Smooth muscle cell (in vitro differentiated cells): Measurements from ENCODE around the gene SLC4A4. TPM values are rescaled to one million over a fixed set of nuclear protein-coding genes. Genes with fewer than 3 reads are reported as not detected.

Experiments
- DNase-seq: peaks from one replicate; lab custom pipeline; 2025; ENCODE audit not compliant: unreplicated experiment; lab: John Stamatoyannopoulos, UW
- H2AFZ ChIP-seq: fragments of 200-600 bp; sonication (generic); 2 replicates; pipeline ENCODE4 v1.6.0; 2016; ENCODE audit warnings: antibody characterized with exemption, low read depth, mild to moderate bottlenecking
- H3F3A ChIP-seq: fragments of 200-600 bp; sonication (generic); 2 replicates; pipeline ENCODE4 v1.6.0; 2017; ENCODE audit warnings: antibody characterized with exemption, low read depth
- H3K27ac ChIP-seq: fragments of 200-600 bp; sonication (generic); 2 replicates; pipeline ENCODE4 v1.5.1; 2016; ENCODE audit warnings: low read depth, mild to moderate bottlenecking
- H3K27me3 ChIP-seq: fragments of 200-600 bp; sonication (generic); 2 replicates; pipeline ENCODE4 v1.6.1; 2016; ENCODE audit warnings: low read depth, mild to moderate bottlenecking
- H3K36me3 ChIP-seq: fragments of 200-600 bp; sonication (generic); 2 replicates; pipeline ENCODE4 v1.5.1; 2016; ENCODE audit warnings: low read depth
- H3K4me1 ChIP-seq: fragments of 200-600 bp; sonication (generic); 2 replicates; pipeline ENCODE4 v1.5.1; 2016; ENCODE audit warnings: low read depth
- H3K4me2 ChIP-seq: fragments of 200-600 bp; sonication (generic); 2 replicates; pipeline ENCODE4 v1.6.0; 2016; ENCODE audit warnings: mild to moderate bottlenecking
- H3K4me3 ChIP-seq: fragments of 200-600 bp; sonication (generic); 2 replicates; pipeline ENCODE4 v1.5.1; 2016; ENCODE audit warnings: mild to moderate bottlenecking
- H3K79me2 ChIP-seq: fragments of 200-600 bp; sonication (generic); 2 replicates; pipeline ENCODE4 v1.6.0; 2016; ENCODE audit warnings: low read depth, mild to moderate bottlenecking
- H3K9ac ChIP-seq: fragments of 200-600 bp; sonication (generic); 2 replicates; pipeline ENCODE4 v1.6.0; 2016; ENCODE audit warnings: low read depth
- H3K9me3 ChIP-seq: fragments of 200-600 bp; sonication (generic); replicated peaks from 2 replicates; pipeline ENCODE4 v1.5.1; 2016; ENCODE audit warnings: low read depth
- H4K20me1 ChIP-seq: fragments of 200-600 bp; sonication (generic); 2 replicates; pipeline ENCODE4 v1.6.0; 2016; ENCODE audit warnings: low read depth
- WGBS: methylation state at CpG from one replicate; pipeline ENCODE4 v1.1.7; 2016; ENCODE audit warnings: low lambda C conversion rate; 5-methylcytosine and 5-hydroxymethylcytosine counted together
- polyA plus RNA-seq: library from polyadenylated mRNA; unstranded; fragments of >200 nt; fragmentation: Nextera tagmentation; extraction: Ambion mirVana; gene quantifications from 2 replicates; pipeline ENCODE4 v1.2.1, GENCODE V29; 2016
- total RNA-seq: library from RNA; depleted of rRNA; stranded (reverse); fragments of >200 nt; gene quantifications from 2 replicates; pipeline ENCODE4 v1.2.3, GENCODE V29; 2014
- TF ChIP-seq, protein P1 (sequence below): fragments of 200-600 bp; sonication (generic); IDR thresholded peaks from 2 replicates; pipeline ENCODE4 v1.5.1; 2017; ENCODE audit warnings: borderline replicate concordance, mild to moderate bottlenecking, antibody characterized with exemption; ENCODE audit not compliant: insufficient read depth, poor library complexity, severe bottlenecking

SLC4A4 gene
- total and polyA plus RNA-seq, 2 experiments from 2014 or later: 1.2 to 4.1 TPM

DNA sequence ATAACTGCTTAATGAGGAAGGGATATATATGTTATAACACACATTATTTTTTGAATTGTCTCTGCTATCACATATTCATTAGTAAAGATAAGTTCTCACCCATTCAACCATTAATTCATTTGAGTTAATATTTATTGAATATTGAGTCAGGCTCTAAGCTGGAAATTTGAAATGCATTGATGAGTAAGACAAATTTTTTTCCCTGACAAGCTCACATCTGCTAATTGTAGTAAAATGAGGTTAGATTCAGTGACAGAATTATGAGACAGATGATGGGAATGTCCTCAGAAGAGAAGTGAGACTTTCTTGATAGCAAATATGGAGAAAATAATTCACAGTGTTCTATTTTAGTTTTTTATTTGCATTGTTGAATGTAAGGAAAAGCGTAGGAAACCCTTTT is 194.3 kb downstream of the SLC4A4 start:
- no peaks in the 10 kb centered on the region for H3K79me2 ChIP-seq
- H4K20me1 ChIP-seq: no peaks in the 10 kb centered on the region
- H3K27me3 ChIP-seq: no peaks in the 10 kb centered on the region
- H3K36me3 ChIP-seq: no peaks in the 10 kb centered on the region
- no peak overlapping the region for H3K4me3 ChIP-seq
- H2AFZ ChIP-seq: no peak overlapping the region
- TF ChIP-seq, protein P1, sequence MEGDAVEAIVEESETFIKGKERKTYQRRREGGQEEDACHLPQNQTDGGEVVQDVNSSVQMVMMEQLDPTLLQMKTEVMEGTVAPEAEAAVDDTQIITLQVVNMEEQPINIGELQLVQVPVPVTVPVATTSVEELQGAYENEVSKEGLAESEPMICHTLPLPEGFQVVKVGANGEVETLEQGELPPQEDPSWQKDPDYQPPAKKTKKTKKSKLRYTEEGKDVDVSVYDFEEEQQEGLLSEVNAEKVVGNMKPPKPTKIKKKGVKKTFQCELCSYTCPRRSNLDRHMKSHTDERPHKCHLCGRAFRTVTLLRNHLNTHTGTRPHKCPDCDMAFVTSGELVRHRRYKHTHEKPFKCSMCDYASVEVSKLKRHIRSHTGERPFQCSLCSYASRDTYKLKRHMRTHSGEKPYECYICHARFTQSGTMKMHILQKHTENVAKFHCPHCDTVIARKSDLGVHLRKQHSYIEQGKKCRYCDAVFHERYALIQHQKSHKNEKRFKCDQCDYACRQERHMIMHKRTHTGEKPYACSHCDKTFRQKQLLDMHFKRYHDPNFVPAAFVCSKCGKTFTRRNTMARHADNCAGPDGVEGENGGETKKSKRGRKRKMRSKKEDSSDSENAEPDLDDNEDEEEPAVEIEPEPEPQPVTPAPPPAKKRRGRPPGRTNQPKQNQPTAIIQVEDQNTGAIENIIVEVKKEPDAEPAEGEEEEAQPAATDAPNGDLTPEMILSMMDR: no peak
- no peaks in the 10 kb centered on the region for H3K4me1 ChIP-seq
- 100% methylated on average over 1 of the region's 1 CpG for WGBS
- H3K9ac ChIP-seq: no peak overlapping the region
- H3K27ac ChIP-seq: no peak overlapping the region
- no peak overlapping the region for H3K4me2 ChIP-seq
- H3K9me3 ChIP-seq: no peaks in the 10 kb centered on the region
- DNase-seq: no peak
- no peaks in the 10 kb centered on the region for H3F3A ChIP-seq

DNA sequence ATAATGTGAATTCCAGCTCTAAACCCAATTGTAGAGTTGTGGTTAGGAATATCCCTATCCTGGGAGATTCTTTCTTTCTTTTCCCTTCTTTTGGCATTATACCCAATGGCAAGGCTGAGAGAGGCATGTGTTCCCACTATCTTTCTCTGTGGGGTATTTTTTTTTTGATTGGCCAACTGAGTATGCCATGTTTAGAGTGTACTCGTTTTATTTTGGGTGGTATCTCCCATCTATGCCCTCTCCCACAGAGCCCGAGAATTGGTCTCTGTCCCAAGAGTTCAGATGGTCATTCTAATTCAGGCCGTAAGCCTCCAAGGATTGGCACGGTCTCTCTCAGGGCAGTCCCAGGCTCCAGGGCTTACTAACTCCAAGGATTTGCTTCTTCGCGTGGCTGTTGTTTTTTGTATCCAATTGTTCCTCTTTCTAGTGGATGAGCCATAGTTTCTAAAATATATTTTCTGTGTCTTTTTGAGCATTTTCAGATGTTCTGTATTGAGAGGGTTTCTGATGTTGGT is 198.8 kb downstream of the SLC4A4 start:
- H2AFZ ChIP-seq: no peak overlapping the region
- TF ChIP-seq, protein P1: no peak
- H3K4me1 ChIP-seq: no peaks in the 10 kb centered on the region
- H3K9ac ChIP-seq: no peak overlapping the region
- H3K9me3 ChIP-seq: no peaks in the 10 kb centered on the region
- DNase-seq: no peak
- H3K27ac ChIP-seq: no peak overlapping the region
- no peaks in the 10 kb centered on the region for H3F3A ChIP-seq
- no peaks in the 10 kb centered on the region for H3K27me3 ChIP-seq
- no peaks in the 10 kb centered on the region for H4K20me1 ChIP-seq
- H3K36me3 ChIP-seq: no peaks in the 10 kb centered on the region
- H3K79me2 ChIP-seq: no peaks in the 10 kb centered on the region
- no peak overlapping the region for H3K4me2 ChIP-seq
- no peak overlapping the region for H3K4me3 ChIP-seq
- 97% methylated on average over 6 of the region's 6 CpGs for WGBS

DNA sequence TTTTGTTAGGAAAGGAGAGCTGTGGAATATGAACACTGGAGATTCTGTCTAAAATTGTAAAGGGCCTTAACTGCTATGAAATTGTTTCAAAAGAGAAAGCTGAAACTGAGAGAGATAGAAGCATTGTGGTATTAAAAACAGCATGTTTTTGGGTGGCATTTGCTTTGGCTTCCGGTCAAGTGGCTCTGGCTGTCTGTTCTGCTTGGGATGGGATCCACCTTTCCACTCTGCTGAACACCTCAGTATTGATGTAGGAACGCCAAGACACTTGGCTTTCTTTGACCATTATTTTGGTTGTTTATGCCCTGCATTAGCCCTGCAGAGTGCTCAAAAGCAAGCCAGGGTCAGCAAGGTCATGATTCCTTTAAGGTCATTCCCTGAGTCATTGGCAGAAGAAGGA is 199.7 kb downstream of the SLC4A4 start:
- Histone ChIP-seq H4K20me1 (no peaks in the 10 kb centered on the region), H3F3A (no peaks in the 10 kb centered on the region), H3K9me3 (no peaks in the 10 kb centered on the region), H3K79me2 (no peaks in the 10 kb centered on the region), H3K4me1 (no peaks in the 10 kb centered on the region), H3K4me2 (no peak overlapping the region), H2AFZ (no peak overlapping the region), H3K27ac (no peak overlapping the region), H3K9ac (no peak overlapping the region), H3K4me3 (no peak overlapping the region), H3K36me3 (no peaks in the 10 kb centered on the region), H3K27me3 (no peaks in the 10 kb centered on the region)
- DNase-seq: no peak
- TF ChIP-seq, protein P1: no peak
- WGBS: 92% methylated on average over 2 of the region's 2 CpGs

DNA sequence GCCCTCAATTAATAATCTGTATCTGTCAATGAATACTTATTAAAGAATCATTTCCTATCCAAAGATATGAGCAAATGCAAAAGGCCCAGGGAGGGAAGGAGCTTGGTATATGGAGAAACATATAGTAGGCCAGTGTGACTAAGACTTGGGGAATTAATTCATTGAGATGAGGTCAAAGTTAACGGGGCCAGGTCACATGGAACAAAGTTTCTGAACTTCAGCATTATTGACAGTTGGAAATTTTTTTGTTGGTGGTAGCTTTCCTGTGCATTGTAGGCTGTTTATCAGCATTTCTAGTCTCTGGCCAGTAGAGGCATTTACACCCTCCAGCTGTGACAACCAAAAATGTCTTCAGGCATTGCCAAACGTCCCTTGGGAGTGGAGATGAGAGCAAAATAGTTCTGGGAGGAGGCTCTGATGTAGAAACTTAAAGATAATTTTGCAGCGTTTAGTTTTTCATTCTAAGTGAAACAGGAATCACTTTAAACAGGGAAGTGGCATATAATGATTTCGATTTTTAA is 202.0 kb downstream of the SLC4A4 start:
- 69% methylated on average over 4 of the region's 4 CpGs for WGBS
- Histone ChIP-seq H3K9ac (no peak overlapping the region), H3K4me2 (no peak overlapping the region), H3K27me3 (no peaks in the 10 kb centered on the region), H3K4me3 (no peak overlapping the region), H3K36me3 (no peaks in the 10 kb centered on the region), H4K20me1 (no peaks in the 10 kb centered on the region), H3K9me3 (no peaks in the 10 kb centered on the region), H3K27ac (no peak overlapping the region), H2AFZ (no peak overlapping the region), H3K79me2 (no peaks in the 10 kb centered on the region), H3F3A (no peaks in the 10 kb centered on the region), H3K4me1 (no peaks in the 10 kb centered on the region)
- no peak for DNase-seq
- TF ChIP-seq, protein P1: no peak
